HCT116 (cell line): ENCODE results near the gene CBS. TPM values are rescaled to one million over a fixed set of nuclear protein-coding genes. Genes with fewer than 3 reads are reported as not detected.

Experiments
- ATAC-seq: fragments of 200-7000 bp; cut with Tn5 transposase; 2 replicates; pipeline ENCODE4 v1.9.1; 2020; ENCODE audit warnings: mild to moderate bottlenecking, moderate library complexity
- BruUV-seq: library from RNA; stranded (reverse); fragments of 400-500 nt; replicated peaks from 2 replicates; lab custom pipeline; 2021; lab: Mats Ljungman, UMichigan
- CTCF ChIA-PET: fragments of 300-600 bp; sonication (Branson Sonifier 250); formaldehyde crosslinking; loops from one replicate; lab custom pipeline; 2021; ENCODE audit warnings: antibody characterized with exemption; lab: Charles Lee
- POLR2A ChIA-PET: fragments of 300-600, 350-600 bp; sonication (Branson Sonifier 250); formaldehyde crosslinking; loops from one replicate; lab custom pipeline; 2021; ENCODE audit warnings: antibody characterized with exemption; lab: Charles Lee
- RAD21 ChIA-PET, 2 experiments: fragments of 300-600 bp; sonication (Branson Sonifier 250); formaldehyde crosslinking; loops; one replicate each; lab custom pipeline; 2023; ENCODE audit warnings: low total read pairs in 2 of 2; ENCODE audit not compliant: uncharacterized antibody in 2 of 2, unreplicated experiment in 2 of 2, low non-redundant PET in 1 of 2; lab: Charles Lee
- DNase-seq: peaks from one replicate; pipeline ENCODE4 v3.0.0-alpha.2; 2010; ENCODE audit warnings: low read depth, low spot score
- H2AFZ ChIP-seq: fragments of 200-600 bp; shearing (Covaris generic), sonication (generic); 2 replicates; pipeline ENCODE4 v1.6.1; 2017; ENCODE audit warnings: low read depth, mixed run types, mixed read lengths, antibody characterized with exemption, low read length; ENCODE audit not compliant: poor library complexity, severe bottlenecking
- H3K27ac ChIP-seq: 2 replicates; pipeline ENCODE4 v1.5.1; 2012; ENCODE audit warnings: low read depth, low read length
- H3K27me3 ChIP-seq: fragments of 200-600 bp; sonication (generic); 2 replicates; pipeline ENCODE4 v1.6.1; 2016; ENCODE audit warnings: mixed run types, low read length, mixed read lengths; ENCODE audit not compliant: insufficient read depth
- H3K36me3 ChIP-seq, 2 experiments: fragments of 200-500 bp in 1 of 2; fragments of 200-600 bp in 1 of 2; sonication (Bioruptor generic) in 1 of 2; sonication (generic) in 1 of 2; 2 replicates each; pipeline versions ENCODE4 v1.5.1 to v1.6.1; 2014 to 2016; ENCODE audit warnings: low read length in 2 of 2, inconsistent platforms in 1 of 2, mixed read lengths in 1 of 2, mixed run types in 1 of 2; ENCODE audit not compliant: insufficient read depth in 2 of 2, control insufficient read depth in 1 of 2
- H3K4me1 ChIP-seq, 2 experiments: fragments of 200-600 bp in 1 of 2; sonication (generic) in 1 of 2; 2 replicates each; pipeline versions ENCODE4 v1.5.1 to v1.6.1; 2012 to 2017; ENCODE audit warnings: low read length in 2 of 2, inconsistent platforms in 1 of 2, mild to moderate bottlenecking in 1 of 2, mixed read lengths in 1 of 2, mixed run types in 1 of 2, moderate library complexity in 1 of 2; ENCODE audit not compliant: insufficient read depth in 2 of 2, control insufficient read depth in 1 of 2
- H3K4me2 ChIP-seq: fragments of 200-600 bp; sonication (generic); 2 replicates; pipeline ENCODE4 v1.6.1; 2017; ENCODE audit warnings: mixed run types, low read length, mixed read lengths
- H3K4me3 ChIP-seq, 2 experiments: fragments of 200-600 bp in 1 of 2; sonication (generic) in 1 of 2; replicated peaks in 1 of 2; 2 replicates each; pipeline ENCODE4 v1.5.1; 2011 to 2016; ENCODE audit warnings: low read length in 2 of 2, control low read depth in 1 of 2, low read depth in 1 of 2, mild to moderate bottlenecking in 1 of 2, mixed read lengths in 1 of 2, mixed run types in 1 of 2
- H3K79me2 ChIP-seq: fragments of 200-600 bp; sonication (generic); 2 replicates; pipeline ENCODE4 v1.6.1; 2017; ENCODE audit warnings: mild to moderate bottlenecking, mixed run types, low read length, moderate library complexity, mixed read lengths; ENCODE audit not compliant: insufficient read depth
- H3K9ac ChIP-seq: fragments of 200-600 bp; sonication (generic); 2 replicates; pipeline ENCODE4 v1.6.1; 2016; ENCODE audit warnings: low read length, mixed read lengths
- H3K9me2 ChIP-seq: fragments of 200-600 bp; sonication (generic), shearing (Covaris generic); 2 replicates; pipeline ENCODE4 v1.6.1; 2017; ENCODE audit warnings: mixed run types, mild to moderate bottlenecking, moderate library complexity; ENCODE audit not compliant: insufficient read depth
- H3K9me3 ChIP-seq, 2 experiments: fragments of 200-500 bp in 1 of 2; fragments of 200-600 bp in 1 of 2; sonication (Bioruptor generic) in 1 of 2; sonication (generic) in 1 of 2; 2 replicates each; pipeline ENCODE4 v1.6.1; 2014 to 2017; ENCODE audit warnings: low read length in 2 of 2, mixed read lengths in 2 of 2, inconsistent platforms in 1 of 2, low read depth in 1 of 2, mild to moderate bottlenecking in 1 of 2, mixed run types in 1 of 2, moderate library complexity in 1 of 2; ENCODE audit not compliant: control insufficient read depth in 1 of 2, insufficient read depth in 1 of 2
- H4K20me1 ChIP-seq: fragments of 200-600 bp; sonication (generic), shearing (Covaris generic); 2 replicates; pipeline ENCODE4 v1.6.1; 2017; ENCODE audit warnings: mixed run types, mild to moderate bottlenecking, moderate library complexity; ENCODE audit not compliant: insufficient read depth
- CEBPB ChIP-seq: IDR thresholded peaks from 2 replicates; pipeline ENCODE4 v1.6.1; 2012; ENCODE audit warnings: low read depth
- EGR1 ChIP-seq: IDR thresholded peaks from 2 replicates; pipeline ENCODE4 v1.6.1; 2012; ENCODE audit warnings: low read depth
- EZH2 ChIP-seq: fragments of 200-600 bp; sonication (generic); IDR thresholded peaks from 2 replicates; pipeline ENCODE4 v1.6.1; 2017; ENCODE audit warnings: antibody characterized with exemption, mixed run types
- EZH2phosphoT487 ChIP-seq: fragments of 200-600 bp; IDR thresholded peaks from 2 replicates; pipeline ENCODE4 v1.6.1; 2018; ENCODE audit warnings: antibody characterized with exemption, borderline replicate concordance
- JUND ChIP-seq: IDR thresholded peaks from 2 replicates; pipeline ENCODE4 v1.6.1; 2012
- MAX ChIP-seq: IDR thresholded peaks from 2 replicates; pipeline ENCODE4 v1.6.1; 2012
- POLR2A ChIP-seq: IDR thresholded peaks from 2 replicates; pipeline ENCODE4 v1.7.0; 2011; ENCODE audit warnings: borderline replicate concordance; ENCODE audit not compliant: insufficient read depth, insufficient read length; ENCODE audit errors: extremely low read depth
- POLR2AphosphoS5 ChIP-seq: IDR thresholded peaks from 2 replicates; pipeline ENCODE4 v1.6.1; 2011; ENCODE audit warnings: mild to moderate bottlenecking, low read depth, low read length, moderate library complexity
- RAD21 ChIP-seq: IDR thresholded peaks from 2 replicates; pipeline ENCODE4 v1.6.1; 2012; ENCODE audit warnings: low read depth, mild to moderate bottlenecking
- SIN3A ChIP-seq: IDR thresholded peaks from 2 replicates; pipeline ENCODE4 v1.6.1; 2012; ENCODE audit warnings: low read depth
- TCF7L2 ChIP-seq: IDR thresholded peaks from 2 replicates; pipeline ENCODE4 v1.7.0; 2011; ENCODE audit warnings: borderline replicate concordance, inconsistent platforms; ENCODE audit not compliant: insufficient read depth, insufficient read length; ENCODE audit errors: extremely low read depth
- YY1 ChIP-seq: IDR thresholded peaks from 2 replicates; pipeline ENCODE4 v1.6.1; 2011; ENCODE audit warnings: low read length, low read depth, moderate library complexity, mild to moderate bottlenecking; ENCODE audit not compliant: insufficient replicate concordance; ENCODE audit errors: extremely low read depth
- ZBTB33 ChIP-seq: IDR thresholded peaks from 2 replicates; pipeline ENCODE4 v1.6.1; 2011; ENCODE audit warnings: mild to moderate bottlenecking, low read length, moderate library complexity; ENCODE audit not compliant: insufficient replicate concordance; ENCODE audit errors: extremely low read depth
- ZNF274 ChIP-seq: fragments of 200-500 bp; sonication (Bioruptor generic); IDR thresholded peaks from 2 replicates; pipeline ENCODE4 v1.6.1; 2014; ENCODE audit warnings: mild to moderate bottlenecking, low read depth, low read length, inconsistent platforms
- intact Hi-C: fragments of 100-400 bp; cut with micrococcal nuclease; formaldehyde crosslinking; loops from 2 replicates; pipeline ENCODE4 v1.10.0; 2022
- total RNA-seq: library from RNA; stranded (reverse); gene quantifications from one replicate; pipeline ENCODE4 v1.2.1, GENCODE V29; 2021; ENCODE audit not compliant: unreplicated experiment
- TF ChIP-seq, protein P1 (sequence below): IDR thresholded peaks from 2 replicates; pipeline ENCODE4 v1.6.1; 2012
- TF ChIP-seq, protein P2 (sequence below): IDR thresholded peaks from 2 replicates; pipeline ENCODE4 v1.6.1; 2012; ENCODE audit warnings: low read depth

CBS gene
- total RNA-seq, 1 experiment from 2014 or later = 1.4 TPM

DNA sequence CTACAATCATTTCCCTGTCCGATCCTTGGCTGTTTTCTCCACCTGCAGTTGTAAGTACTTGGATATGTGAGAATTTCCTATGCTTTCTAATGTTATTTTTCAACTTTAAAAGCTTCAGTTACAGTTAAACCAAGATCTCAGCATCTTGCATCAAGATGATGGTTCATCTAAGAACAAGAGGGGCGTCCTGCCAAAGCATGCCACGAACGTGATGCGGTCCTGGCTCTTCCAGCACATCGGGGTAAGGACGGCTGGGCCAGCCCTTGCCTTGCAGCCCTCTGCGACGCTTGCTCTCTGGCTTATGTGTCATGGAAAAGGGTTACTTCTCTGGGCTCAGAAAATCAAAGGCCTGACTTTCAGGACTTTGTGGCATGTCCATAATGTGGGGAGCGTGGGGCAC is 54.4 kb downstream of the CBS start:
- TF ChIP-seq, protein P1, sequence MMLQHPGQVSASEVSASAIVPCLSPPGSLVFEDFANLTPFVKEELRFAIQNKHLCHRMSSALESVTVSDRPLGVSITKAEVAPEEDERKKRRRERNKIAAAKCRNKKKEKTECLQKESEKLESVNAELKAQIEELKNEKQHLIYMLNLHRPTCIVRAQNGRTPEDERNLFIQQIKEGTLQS = no peak
- TF ChIP-seq ZBTB33 (no peak), POLR2AphosphoS5 (no peak), POLR2A (no peak), EZH2phosphoT487 (no peak), CEBPB (no peak), ZNF274 (no peak), TCF7L2 (no peak), RAD21 (no peak), MAX (no peak), YY1 (no peak), EGR1 (no peak), EZH2 (no peak), JUND (no peak), SIN3A (no peak)
- TF ChIP-seq, protein P2, sequence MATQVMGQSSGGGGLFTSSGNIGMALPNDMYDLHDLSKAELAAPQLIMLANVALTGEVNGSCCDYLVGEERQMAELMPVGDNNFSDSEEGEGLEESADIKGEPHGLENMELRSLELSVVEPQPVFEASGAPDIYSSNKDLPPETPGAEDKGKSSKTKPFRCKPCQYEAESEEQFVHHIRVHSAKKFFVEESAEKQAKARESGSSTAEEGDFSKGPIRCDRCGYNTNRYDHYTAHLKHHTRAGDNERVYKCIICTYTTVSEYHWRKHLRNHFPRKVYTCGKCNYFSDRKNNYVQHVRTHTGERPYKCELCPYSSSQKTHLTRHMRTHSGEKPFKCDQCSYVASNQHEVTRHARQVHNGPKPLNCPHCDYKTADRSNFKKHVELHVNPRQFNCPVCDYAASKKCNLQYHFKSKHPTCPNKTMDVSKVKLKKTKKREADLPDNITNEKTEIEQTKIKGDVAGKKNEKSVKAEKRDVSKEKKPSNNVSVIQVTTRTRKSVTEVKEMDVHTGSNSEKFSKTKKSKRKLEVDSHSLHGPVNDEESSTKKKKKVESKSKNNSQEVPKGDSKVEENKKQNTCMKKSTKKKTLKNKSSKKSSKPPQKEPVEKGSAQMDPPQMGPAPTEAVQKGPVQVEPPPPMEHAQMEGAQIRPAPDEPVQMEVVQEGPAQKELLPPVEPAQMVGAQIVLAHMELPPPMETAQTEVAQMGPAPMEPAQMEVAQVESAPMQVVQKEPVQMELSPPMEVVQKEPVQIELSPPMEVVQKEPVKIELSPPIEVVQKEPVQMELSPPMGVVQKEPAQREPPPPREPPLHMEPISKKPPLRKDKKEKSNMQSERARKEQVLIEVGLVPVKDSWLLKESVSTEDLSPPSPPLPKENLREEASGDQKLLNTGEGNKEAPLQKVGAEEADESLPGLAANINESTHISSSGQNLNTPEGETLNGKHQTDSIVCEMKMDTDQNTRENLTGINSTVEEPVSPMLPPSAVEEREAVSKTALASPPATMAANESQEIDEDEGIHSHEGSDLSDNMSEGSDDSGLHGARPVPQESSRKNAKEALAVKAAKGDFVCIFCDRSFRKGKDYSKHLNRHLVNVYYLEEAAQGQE = no peak
- intact Hi-C loops = no loop called here
- H3K9me3 ChIP-seq = no peaks in the 10 kb centered on the region
- BruUV-seq = no TSS peak
- ChIA-PET POLR2A (no interaction called here), CTCF (no interaction called here), RAD21 (no interaction called here)
- H3K27ac ChIP-seq = no peak overlapping the region
- no peaks in the 10 kb centered on the region for H4K20me1 ChIP-seq
- no peak overlapping the region for H2AFZ ChIP-seq
- H3K79me2 ChIP-seq = no peaks in the 10 kb centered on the region
- no peaks in the 10 kb centered on the region for H3K4me1 ChIP-seq
- no peak overlapping the region for H3K9ac ChIP-seq
- H3K9me2 ChIP-seq = no peaks in the 10 kb centered on the region
- no peak overlapping the region for H3K4me2 ChIP-seq
- peaks cover 3 to 6% of the 10 kb centered on the region in 2 experiments; a peak in 2 of 4 replicates for H3K36me3 ChIP-seq
- H3K27me3 ChIP-seq = no peaks in the 10 kb centered on the region
- ATAC-seq (no peak), DNase-seq (no peak)
- H3K4me3 ChIP-seq = no peak overlapping the region
